Measurements from ENCODE around the gene IQGAP2.

Gene IQGAP2

GRCh38 chr5:76490960-76491359, 87.9 kb downstream of the IQGAP2 start:
- TF ChIP-seq YY1 (IDR thresholded peaks at IDR 0.05; ENCODE audit: low read depth): no peak
- TF ChIP-seq EGR1 (IDR thresholded peaks at IDR 0.05): no peak
- no peak for TF ChIP-seq RAD21 (IDR thresholded peaks at IDR 0.05; ENCODE audit: low read depth)
- TF ChIP-seq, protein P1, sequence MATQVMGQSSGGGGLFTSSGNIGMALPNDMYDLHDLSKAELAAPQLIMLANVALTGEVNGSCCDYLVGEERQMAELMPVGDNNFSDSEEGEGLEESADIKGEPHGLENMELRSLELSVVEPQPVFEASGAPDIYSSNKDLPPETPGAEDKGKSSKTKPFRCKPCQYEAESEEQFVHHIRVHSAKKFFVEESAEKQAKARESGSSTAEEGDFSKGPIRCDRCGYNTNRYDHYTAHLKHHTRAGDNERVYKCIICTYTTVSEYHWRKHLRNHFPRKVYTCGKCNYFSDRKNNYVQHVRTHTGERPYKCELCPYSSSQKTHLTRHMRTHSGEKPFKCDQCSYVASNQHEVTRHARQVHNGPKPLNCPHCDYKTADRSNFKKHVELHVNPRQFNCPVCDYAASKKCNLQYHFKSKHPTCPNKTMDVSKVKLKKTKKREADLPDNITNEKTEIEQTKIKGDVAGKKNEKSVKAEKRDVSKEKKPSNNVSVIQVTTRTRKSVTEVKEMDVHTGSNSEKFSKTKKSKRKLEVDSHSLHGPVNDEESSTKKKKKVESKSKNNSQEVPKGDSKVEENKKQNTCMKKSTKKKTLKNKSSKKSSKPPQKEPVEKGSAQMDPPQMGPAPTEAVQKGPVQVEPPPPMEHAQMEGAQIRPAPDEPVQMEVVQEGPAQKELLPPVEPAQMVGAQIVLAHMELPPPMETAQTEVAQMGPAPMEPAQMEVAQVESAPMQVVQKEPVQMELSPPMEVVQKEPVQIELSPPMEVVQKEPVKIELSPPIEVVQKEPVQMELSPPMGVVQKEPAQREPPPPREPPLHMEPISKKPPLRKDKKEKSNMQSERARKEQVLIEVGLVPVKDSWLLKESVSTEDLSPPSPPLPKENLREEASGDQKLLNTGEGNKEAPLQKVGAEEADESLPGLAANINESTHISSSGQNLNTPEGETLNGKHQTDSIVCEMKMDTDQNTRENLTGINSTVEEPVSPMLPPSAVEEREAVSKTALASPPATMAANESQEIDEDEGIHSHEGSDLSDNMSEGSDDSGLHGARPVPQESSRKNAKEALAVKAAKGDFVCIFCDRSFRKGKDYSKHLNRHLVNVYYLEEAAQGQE (IDR thresholded peaks at IDR 0.05; ENCODE audit: low read depth): no peak
- no peak for TF ChIP-seq EP300 (IDR thresholded peaks at IDR 0.05; ENCODE audit: borderline replicate concordance)
- TF ChIP-seq TAF1 (IDR thresholded peaks at IDR 0.05; ENCODE audit: low read depth): no peak
- TF ChIP-seq ZBTB7A (IDR thresholded peaks at IDR 0.05; ENCODE audit: low read depth): no peak
- no peak for TF ChIP-seq TEAD4 (IDR thresholded peaks at IDR 0.05)
- no peak for TF ChIP-seq NFIC (IDR thresholded peaks at IDR 0.05)
- TF ChIP-seq CREB1 (IDR thresholded peaks at IDR 0.05; ENCODE audit: low read depth): no peak
- no peak for TF ChIP-seq CEBPB (IDR thresholded peaks at IDR 0.05)
- TF ChIP-seq USF1 (IDR thresholded peaks at IDR 0.05): no peak
- TF ChIP-seq, protein P2, sequence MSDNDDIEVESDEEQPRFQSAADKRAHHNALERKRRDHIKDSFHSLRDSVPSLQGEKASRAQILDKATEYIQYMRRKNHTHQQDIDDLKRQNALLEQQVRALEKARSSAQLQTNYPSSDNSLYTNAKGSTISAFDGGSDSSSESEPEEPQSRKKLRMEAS (IDR thresholded peaks at IDR 0.05): no peak
- TF ChIP-seq FOXM1 (IDR thresholded peaks at IDR 0.05; ENCODE audit: borderline replicate concordance, low read depth): no peak
- TF ChIP-seq TCF12 (IDR thresholded peaks at IDR 0.05; ENCODE audit: low read depth): no peak

DNA sequence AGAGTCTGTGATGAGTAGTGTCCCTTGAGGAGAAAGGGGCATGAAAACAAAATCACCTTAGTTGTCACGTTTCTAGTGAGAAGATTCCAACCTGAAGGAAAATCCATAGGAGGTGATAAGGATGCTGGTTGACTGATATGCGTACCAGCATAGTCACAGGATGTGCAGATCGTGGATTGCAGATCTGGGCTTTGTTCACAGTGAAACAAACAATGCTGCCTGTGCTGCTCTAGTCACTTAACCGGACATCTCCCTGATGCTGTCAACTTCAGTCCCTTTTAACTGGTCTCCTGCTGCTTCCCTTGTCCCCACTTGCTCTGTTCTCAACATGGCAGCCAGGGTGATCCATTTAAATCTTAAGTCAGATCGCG, 89.7 kb downstream of the IQGAP2 start:
- TF ChIP-seq TCF12 (IDR thresholded peaks at IDR 0.05; ENCODE audit: low read depth) (no peak), CEBPB (IDR thresholded peaks at IDR 0.05) (no peak), TAF1 (IDR thresholded peaks at IDR 0.05; ENCODE audit: low read depth) (no peak)
- TF ChIP-seq, protein P1 (IDR thresholded peaks at IDR 0.05; ENCODE audit: low read depth): no peak

DNA sequence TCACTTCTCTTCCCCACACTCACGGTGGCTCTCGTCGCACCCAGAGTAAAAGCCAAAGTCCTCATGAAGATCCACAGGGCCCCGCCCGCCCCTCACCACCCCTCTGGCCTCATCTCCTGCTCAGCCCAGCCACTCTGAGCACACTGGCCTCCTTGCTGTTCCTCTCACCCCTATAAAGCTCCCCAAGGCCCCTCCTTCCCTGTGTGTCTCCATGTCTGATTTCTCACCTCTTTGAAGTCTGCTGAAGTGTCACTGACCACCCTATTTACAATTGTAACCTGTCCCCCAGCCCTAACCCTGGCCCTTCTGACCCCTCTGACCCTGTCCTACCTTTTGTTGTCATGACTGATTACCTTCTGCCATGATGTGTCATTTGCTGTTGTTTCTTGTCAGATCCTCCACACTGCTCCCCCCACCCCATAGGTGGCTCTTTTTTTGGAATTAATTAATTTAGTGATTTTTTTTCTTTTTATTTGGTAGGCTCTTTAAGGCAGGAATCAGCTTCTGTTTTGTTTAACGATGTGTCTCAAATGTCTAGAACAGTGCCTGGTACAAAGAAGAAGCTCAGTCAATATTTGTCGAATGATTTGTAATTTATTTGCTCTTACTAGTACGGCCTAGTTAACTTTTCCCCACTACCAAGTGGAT, 90.2 kb downstream of the IQGAP2 start:
- TF ChIP-seq TAF1 (IDR thresholded peaks at IDR 0.05; ENCODE audit: low read depth): no peak
- TF ChIP-seq CEBPB (IDR thresholded peaks at IDR 0.05): no peak
- no peak for TF ChIP-seq NFIC (IDR thresholded peaks at IDR 0.05)
- TF ChIP-seq, protein P2 (IDR thresholded peaks at IDR 0.05): no peak
- TF ChIP-seq YY1 (IDR thresholded peaks at IDR 0.05; ENCODE audit: low read depth): no peak
- no peak for TF ChIP-seq RAD21 (IDR thresholded peaks at IDR 0.05; ENCODE audit: low read depth)

DNA sequence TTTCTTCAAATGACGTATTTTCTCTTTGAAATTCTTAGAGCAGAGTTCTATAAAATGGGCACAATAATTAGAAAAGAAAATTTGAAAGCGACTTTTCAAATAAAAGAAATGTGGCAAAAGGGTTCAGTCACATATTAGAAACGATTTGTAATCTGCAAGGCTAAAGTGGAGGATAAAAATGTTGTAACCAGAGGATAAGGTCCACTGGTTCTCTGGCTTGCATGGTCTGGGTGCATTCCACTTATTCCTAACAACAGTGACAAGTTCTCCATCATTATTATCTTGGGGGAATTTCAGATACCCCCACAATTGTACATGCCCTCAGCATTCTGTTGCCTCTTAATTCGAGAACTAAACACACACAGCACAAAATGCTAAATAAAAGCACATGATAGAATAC, 91.1 kb downstream of the IQGAP2 start:
- TF ChIP-seq, protein P2 (IDR thresholded peaks at IDR 0.05): no peak
- TF ChIP-seq EP300 (IDR thresholded peaks at IDR 0.05; ENCODE audit: borderline replicate concordance) (no peak), NFIC (IDR thresholded peaks at IDR 0.05) (no peak), ZBTB7A (IDR thresholded peaks at IDR 0.05; ENCODE audit: low read depth) (no peak), TEAD4 (IDR thresholded peaks at IDR 0.05) (no peak), EGR1 (IDR thresholded peaks at IDR 0.05) (no peak), YY1 (IDR thresholded peaks at IDR 0.05; ENCODE audit: low read depth) (no peak), TCF12 (IDR thresholded peaks at IDR 0.05; ENCODE audit: low read depth) (no peak), FOXM1 (IDR thresholded peaks at IDR 0.05; ENCODE audit: borderline replicate concordance, low read depth) (no peak), RAD21 (IDR thresholded peaks at IDR 0.05; ENCODE audit: low read depth) (no peak), CREB1 (IDR thresholded peaks at IDR 0.05; ENCODE audit: low read depth) (no peak), TAF1 (IDR thresholded peaks at IDR 0.05; ENCODE audit: low read depth) (no peak), USF1 (IDR thresholded peaks at IDR 0.05) (no peak)
- TF ChIP-seq, protein P1 (IDR thresholded peaks at IDR 0.05; ENCODE audit: low read depth): no peak
